ENCODE results near the gene BAAT.

Gene BAAT

GRCh38 chr9:101398068-101398929 is 13.5 kb upstream of the BAAT start, which contains the start of the genes MRPL50 and ZNF189:
TSS of gene MRPL50 (minus strand) at chr9:101398618. CDS start at chr9:101398592, 26 bp downstream.
TSS of gene ZNF189 (plus strand) at chr9:101398851. CDS start at chr9:101399157, 306 bp downstream.
- DNase-seq: peak; percentile 94 to 96

- DNase-seq: no peak
These were observed 12.9 kb upstream of the BAAT start for GRCh38 chr9:101397746-101398067.

GRCh38 chr9:101394687-101395086 is 9.9 kb upstream of the BAAT start:
- DNase-seq: no peak

- DNase-seq: no peak
These were observed 8.3 kb upstream of the BAAT start for GRCh38 chr9:101393135-101393534.

GRCh38 chr9:101388507-101388993 is 3.7 kb upstream of the BAAT start:
- no peak for DNase-seq

GRCh38 chr9:101387871-101388506 is 3.2 kb upstream of the BAAT start:
- no peak for DNase-seq

- no peak for DNase-seq
These were observed 1.4 kb downstream of the BAAT start for GRCh38 chr9:101383361-101383760.

GRCh38 chr9:101381833-101382342 is 2.9 kb downstream of the BAAT start:
- no peak for DNase-seq

- no peak for DNase-seq
These were observed 3.7 kb downstream of the BAAT start for GRCh38 chr9:101381118-101381517.

- no peak for DNase-seq
These were observed 4.5 kb downstream of the BAAT start for GRCh38 chr9:101380295-101380694.

GRCh38 chr9:101376111-101376848 is 8.5 kb downstream of the BAAT start:
- no peak for DNase-seq

GRCh38 chr9:101375546-101375945 is 9.3 kb downstream of the BAAT start:
- DNase-seq: no peak

GRCh38 chr9:101372327-101373118 is 12.3 kb downstream of the BAAT start:
- DNase-seq: no peak

- no peak for DNase-seq
These were observed 13.0 kb downstream of the BAAT start for GRCh38 chr9:101371813-101372212.

GRCh38 chr9:101369884-101370531 is 14.8 kb downstream of the BAAT start:
- DNase-seq: no peak

GRCh38 chr9:101369286-101369685 is 15.5 kb downstream of the BAAT start:
- no peak for DNase-seq

- DNase-seq: no peak
These were observed 17.5 kb downstream of the BAAT start for GRCh38 chr9:101367323-101367722.

- no peak for DNase-seq
These were observed 18.6 kb downstream of the BAAT start for GRCh38 chr9:101366038-101366756.

- DNase-seq: no peak
These were observed 19.6 kb downstream of the BAAT start for GRCh38 chr9:101365181-101365580.

- DNase-seq: no peak
These were observed 22.4 kb downstream of the BAAT start for GRCh38 chr9:101362450-101362849.

- no peak for DNase-seq
These were observed 24.2 kb downstream of the BAAT start for GRCh38 chr9:101360647-101361046.

Measured in activated T-cell treated with anti-CD3 and anti-CD28 coated beads, Interleukin-2, amount 50 U/mL, for 48 hours (primary cell).